ENCODE results near the gene NREP.

Gene NREP

GRCh38 chr5:111691508-111691907, 65.5 kb downstream of the NREP start:
- no peak for DNase-seq

DNA sequence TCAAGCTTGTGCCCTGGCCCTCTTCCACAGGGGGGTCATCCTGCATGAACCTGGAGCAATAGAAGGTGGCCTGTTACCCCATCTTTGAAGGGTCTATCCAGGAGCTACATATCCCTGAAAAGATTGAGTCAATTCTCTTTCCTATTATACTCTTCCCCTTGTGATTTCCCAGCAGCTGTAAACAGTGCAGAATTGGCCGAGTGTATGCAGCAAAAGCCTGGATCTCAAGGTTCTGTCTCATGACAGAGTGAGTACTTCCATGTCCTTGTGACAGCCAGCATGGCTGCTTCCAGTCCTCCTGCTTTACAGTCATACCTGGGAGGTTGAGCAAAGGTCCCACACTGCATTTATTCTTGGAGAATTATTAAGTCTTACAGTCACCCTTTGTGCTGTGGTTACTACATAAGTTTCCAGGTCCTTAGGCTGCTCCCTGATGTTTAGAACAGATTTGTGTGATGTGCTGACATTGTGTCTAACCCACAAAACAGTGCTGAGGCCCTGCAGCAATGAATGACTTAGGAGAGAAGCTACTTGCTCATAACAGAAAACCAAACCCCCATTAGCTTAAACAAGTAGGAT, 67.5 kb downstream of the NREP start:
- no peak for DNase-seq

- DNase-seq, result no peak
Observed at GRCh38 chr5:111685969-111686368, 71.0 kb downstream of the NREP start.

DNA sequence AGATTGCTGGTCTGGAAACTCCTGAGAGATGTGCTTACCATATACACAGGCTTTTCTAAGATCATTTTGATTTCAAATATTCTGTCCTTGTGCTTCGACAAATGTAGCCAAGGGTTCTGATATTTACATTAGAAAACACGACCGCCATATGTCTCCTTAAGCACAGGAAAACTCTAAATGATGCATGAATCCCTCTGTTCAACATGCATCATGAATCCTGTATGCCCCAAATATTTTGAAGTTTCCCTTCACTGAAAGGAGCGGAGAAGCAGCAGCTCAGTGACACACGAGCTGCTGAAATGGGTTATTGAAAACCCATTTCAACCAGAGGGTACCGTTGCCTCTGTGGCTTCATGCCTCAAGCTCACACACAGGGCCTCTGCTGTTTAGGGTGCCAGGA, 74.4 kb downstream of the NREP start:
- DNase-seq, result no peak

DNA sequence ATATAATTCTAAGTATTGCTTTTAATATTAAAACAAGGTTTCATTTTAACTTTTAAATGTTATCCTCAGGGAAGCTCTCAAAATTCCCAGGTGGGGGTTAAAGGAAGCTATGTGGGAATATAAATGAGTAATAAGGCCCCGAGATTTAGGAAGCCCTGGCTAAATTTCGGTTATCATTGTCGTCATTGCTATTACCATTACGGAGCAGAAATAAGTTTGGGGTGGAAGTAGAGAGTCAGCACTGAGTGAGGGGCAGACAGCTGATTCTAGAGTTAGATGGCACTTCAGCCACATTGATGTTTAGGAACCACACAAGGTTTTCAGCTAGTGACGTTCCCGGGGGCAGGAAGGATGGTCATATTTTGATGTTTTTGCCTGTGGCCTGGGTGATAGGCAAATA, 74.9 kb downstream of the NREP start:
- DNase-seq, result no peak

DNA sequence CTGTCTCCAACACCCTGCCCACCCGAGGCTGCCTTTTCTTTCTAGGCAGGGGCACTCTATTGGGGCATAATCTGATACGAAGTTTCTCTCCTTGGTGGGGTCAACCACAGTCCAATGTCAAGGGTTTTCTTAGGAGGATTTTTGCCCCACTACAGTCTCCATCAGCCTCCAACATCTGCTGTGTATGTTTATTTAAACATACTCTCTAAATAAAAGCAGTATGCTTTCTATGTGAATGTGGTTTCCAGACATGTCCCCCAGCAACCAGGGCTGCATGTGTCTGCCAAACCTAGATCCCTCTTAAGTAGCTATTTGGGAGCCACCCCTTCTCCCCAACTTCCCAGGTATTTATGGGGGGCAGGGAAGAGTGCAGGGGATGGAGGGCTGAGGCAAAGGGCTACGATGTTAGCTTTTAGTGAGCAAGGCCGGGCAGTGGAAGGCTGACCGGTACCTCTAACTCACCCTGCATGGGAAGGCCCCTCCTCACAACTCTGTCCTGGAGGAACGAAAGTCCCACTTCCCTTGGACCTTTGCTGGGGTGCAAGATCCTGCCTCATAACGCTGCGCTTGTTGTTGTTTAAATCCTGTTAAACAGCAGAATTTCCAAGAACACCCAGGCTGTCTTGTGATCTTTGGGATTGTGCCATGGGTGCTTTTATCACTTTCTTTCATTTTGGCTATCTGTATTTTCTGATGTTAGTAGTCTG, 75.4 kb downstream of the NREP start:
- no peak for DNase-seq

- DNase-seq, result no peak
Observed at GRCh38 chr5:111680737-111681413, 76.1 kb downstream of the NREP start.

GRCh38 chr5:111679611-111680010, 77.4 kb downstream of the NREP start:
- DNase-seq, result no peak

All from CD4-positive, alpha-beta T cell treated with Interleukin-6 for 4 hours (primary cell).